H1 (cell line): ENCODE measurements around the gene GANC.

ENCODE experiments used
- BRCA1 ChIP-seq: IDR thresholded peaks from 2 replicates; pipeline ENCODE4 v1.6.1; 2012; ENCODE audit warnings: low read depth, low read length, improper control_type of control experiment
- CHD1 ChIP-seq: IDR thresholded peaks from 2 replicates; pipeline ENCODE4 v1.6.1; 2012; ENCODE audit warnings: low read depth, low read length, improper control_type of control experiment
- CREB1 ChIP-seq: IDR thresholded peaks from 2 replicates; pipeline ENCODE4 v1.6.1; 2012; ENCODE audit warnings: inconsistent platforms
- EP300 ChIP-seq, 2 experiments: IDR thresholded peaks; 1 replicate in 1 of 2; 2 replicates in 1 of 2; pipeline ENCODE4 v1.6.1; 2011 to 2012; ENCODE audit warnings: low read depth in 2 of 2, low read length in 2 of 2, mild to moderate bottlenecking in 2 of 2, borderline replicate concordance in 1 of 2, inconsistent platforms in 1 of 2, moderate library complexity in 1 of 2
- EZH2 ChIP-seq: fragments of 200-600 bp; sonication (generic); IDR thresholded peaks from 2 replicates; pipeline ENCODE4 v1.7.1; 2012; ENCODE audit warnings: low read depth, mild to moderate bottlenecking, moderate library complexity, low read length, inconsistent platforms; ENCODE audit not compliant: severe bottlenecking
- HDAC6 ChIP-seq: IDR thresholded peaks from one replicate; pipeline ENCODE4 v1.7.1; 2012; ENCODE audit warnings: low read depth, mild to moderate bottlenecking, inconsistent platforms, low read length, moderate library complexity
- JUND ChIP-seq: IDR thresholded peaks from 2 replicates; pipeline ENCODE4 v1.6.1; 2011; ENCODE audit warnings: mild to moderate bottlenecking, improper control_type of control experiment, low read length
- POLR2A ChIP-seq, 2 experiments: IDR thresholded peaks; 1 replicate in 1 of 2; 2 replicates in 1 of 2; pipeline ENCODE4 v1.6.1; 2011; ENCODE audit warnings: low read depth in 2 of 2, low read length in 2 of 2, mild to moderate bottlenecking in 2 of 2; ENCODE audit errors: control extremely low read depth in 1 of 2
- SAP30 ChIP-seq: fragments of 300-600 bp; sonication (generic); IDR thresholded peaks from 2 replicates; pipeline ENCODE4 v1.7.1; 2012; ENCODE audit warnings: low read length, moderate library complexity, mild to moderate bottlenecking, inconsistent platforms; ENCODE audit not compliant: insufficient read depth, insufficient replicate concordance
- SUZ12 ChIP-seq: fragments of 200-600 bp; sonication (generic); IDR thresholded peaks from 2 replicates; pipeline ENCODE4 v1.6.1; 2012; ENCODE audit warnings: mild to moderate bottlenecking, inconsistent platforms, low read length, moderate library complexity, mixed read lengths
- YY1 ChIP-seq: IDR thresholded peaks from 2 replicates; pipeline ENCODE4 v1.6.1; 2011; ENCODE audit warnings: low read depth, mild to moderate bottlenecking, low read length
- TF ChIP-seq, protein P1 (sequence below): IDR thresholded peaks from 2 replicates; pipeline ENCODE4 v1.6.1; 2012; ENCODE audit warnings: inconsistent platforms
- TF ChIP-seq, protein P2 (sequence below), 3 experiments: IDR thresholded peaks; 1 replicate in 2 of 3; 2 replicates in 1 of 3; pipeline versions ENCODE4 v1.5.1 to v1.6.1; 2011; ENCODE audit warnings: low read length in 3 of 3, mild to moderate bottlenecking in 3 of 3, inconsistent platforms in 2 of 3, low read depth in 1 of 3, moderate library complexity in 1 of 3; ENCODE audit not compliant: insufficient read depth in 1 of 3; ENCODE audit errors: control extremely low read depth in 1 of 3

DNA sequence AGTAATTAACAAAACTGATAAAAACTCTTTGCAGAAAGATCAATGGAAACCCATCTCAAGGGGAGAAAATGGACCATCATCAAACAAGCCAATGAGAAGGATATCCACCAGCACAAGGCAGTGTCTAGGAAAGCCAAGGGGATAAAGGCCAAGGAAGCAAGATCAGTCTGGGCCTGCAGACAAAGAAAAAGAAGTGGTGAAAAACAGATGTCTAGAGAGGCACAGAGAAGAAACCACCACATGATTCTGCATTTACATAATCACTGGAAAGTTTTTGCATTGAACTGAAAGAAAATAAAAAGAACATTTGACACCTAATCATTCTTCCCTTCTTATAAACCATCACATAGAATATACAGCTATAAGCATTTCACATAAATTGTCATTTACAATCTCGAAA is 41.9 kb upstream of the GANC start:
- TF ChIP-seq CHD1 (no peak), POLR2A (IDR thresholded peaks at IDR 0.05; ENCODE audit: control extremely low read depth in 1 of 2, low read depth in 2 of 2, low read length in 2 of 2) (no peak), JUND (no peak), EP300 (IDR thresholded peaks at IDR 0.05; ENCODE audit: borderline replicate concordance in 1 of 2, low read depth in 2 of 2, low read length in 2 of 2) (no peak), CREB1 (no peak), YY1 (no peak), SUZ12 (no peak), BRCA1 (no peak), HDAC6 (no peak), EZH2 (no peak), SAP30 (no peak)
- TF ChIP-seq, protein P1, sequence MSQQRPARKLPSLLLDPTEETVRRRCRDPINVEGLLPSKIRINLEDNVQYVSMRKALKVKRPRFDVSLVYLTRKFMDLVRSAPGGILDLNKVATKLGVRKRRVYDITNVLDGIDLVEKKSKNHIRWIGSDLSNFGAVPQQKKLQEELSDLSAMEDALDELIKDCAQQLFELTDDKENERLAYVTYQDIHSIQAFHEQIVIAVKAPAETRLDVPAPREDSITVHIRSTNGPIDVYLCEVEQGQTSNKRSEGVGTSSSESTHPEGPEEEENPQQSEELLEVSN: no peak
- TF ChIP-seq, protein P2, sequence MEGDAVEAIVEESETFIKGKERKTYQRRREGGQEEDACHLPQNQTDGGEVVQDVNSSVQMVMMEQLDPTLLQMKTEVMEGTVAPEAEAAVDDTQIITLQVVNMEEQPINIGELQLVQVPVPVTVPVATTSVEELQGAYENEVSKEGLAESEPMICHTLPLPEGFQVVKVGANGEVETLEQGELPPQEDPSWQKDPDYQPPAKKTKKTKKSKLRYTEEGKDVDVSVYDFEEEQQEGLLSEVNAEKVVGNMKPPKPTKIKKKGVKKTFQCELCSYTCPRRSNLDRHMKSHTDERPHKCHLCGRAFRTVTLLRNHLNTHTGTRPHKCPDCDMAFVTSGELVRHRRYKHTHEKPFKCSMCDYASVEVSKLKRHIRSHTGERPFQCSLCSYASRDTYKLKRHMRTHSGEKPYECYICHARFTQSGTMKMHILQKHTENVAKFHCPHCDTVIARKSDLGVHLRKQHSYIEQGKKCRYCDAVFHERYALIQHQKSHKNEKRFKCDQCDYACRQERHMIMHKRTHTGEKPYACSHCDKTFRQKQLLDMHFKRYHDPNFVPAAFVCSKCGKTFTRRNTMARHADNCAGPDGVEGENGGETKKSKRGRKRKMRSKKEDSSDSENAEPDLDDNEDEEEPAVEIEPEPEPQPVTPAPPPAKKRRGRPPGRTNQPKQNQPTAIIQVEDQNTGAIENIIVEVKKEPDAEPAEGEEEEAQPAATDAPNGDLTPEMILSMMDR (IDR thresholded peaks at IDR 0.05; ENCODE audit: control extremely low read depth in 1 of 3, insufficient read depth in 1 of 3, low read depth in 1 of 3, low read length in 3 of 3): no peak
